Neural cell (in vitro differentiated cells): ENCODE results near the gene PAN2.

Experiments
- EZH2 ChIP-seq: fragments of 200-600, 300-800 bp; shearing (Covaris generic), sonication (generic); IDR thresholded peaks from 2 replicates; pipeline ENCODE4 v1.6.1; 2014; ENCODE audit warnings: antibody characterized with exemption, low read length, borderline replicate concordance, mild to moderate bottlenecking; ENCODE audit not compliant: insufficient read depth, poor library complexity, severe bottlenecking
- SMC3 ChIP-seq: fragments of 450-650 bp; conservative IDR thresholded peaks from 2 replicates; pipeline ENCODE4 v1.6.1; 2014; ENCODE audit warnings: antibody characterized with exemption, mild to moderate bottlenecking, moderate library complexity; ENCODE audit not compliant: poor library complexity
- TAF1 ChIP-seq: IDR thresholded peaks from 2 replicates; pipeline ENCODE4 v1.6.1; 2012; ENCODE audit warnings: low read depth
- TF ChIP-seq, protein P1 (sequence below): fragments of 450-650 bp; IDR thresholded peaks from 2 replicates; pipeline ENCODE4 v1.5.1; 2014; ENCODE audit warnings: antibody characterized with exemption, mild to moderate bottlenecking, moderate library complexity; ENCODE audit not compliant: poor library complexity, severe bottlenecking

DNA sequence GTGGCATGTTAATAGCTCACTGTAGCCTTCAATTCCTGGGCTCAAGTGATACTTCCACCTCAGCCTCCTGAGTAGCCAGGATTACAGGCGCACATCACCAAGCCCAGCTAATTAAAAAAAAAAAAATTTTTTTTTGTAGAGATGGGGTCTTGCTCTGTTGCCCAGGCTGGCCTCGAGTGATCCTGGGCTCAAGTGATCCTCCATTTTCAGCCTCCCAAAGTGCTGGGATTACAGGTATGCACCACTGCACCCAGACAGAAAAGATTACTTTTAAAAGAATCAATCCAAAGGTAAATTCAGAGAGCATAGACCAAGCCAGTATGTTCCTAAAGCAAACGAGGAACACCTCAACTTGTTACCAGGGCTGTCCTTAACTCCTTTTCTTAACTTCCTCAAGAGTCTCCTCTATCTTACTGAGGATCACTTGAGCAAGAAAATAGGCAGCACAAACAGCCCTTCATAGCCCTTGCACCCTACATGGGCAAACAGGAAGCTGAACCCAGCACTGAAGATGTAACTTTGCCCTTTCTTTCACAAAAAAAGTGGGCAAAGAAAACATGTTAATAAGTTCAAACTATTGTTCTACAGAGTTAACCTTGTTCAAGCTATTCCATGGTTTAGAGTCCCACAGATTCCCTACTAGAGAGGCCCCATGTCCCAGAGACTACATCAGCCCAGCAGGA lies 45.0 kb downstream of the PAN2 start:
- TF ChIP-seq, protein P1, sequence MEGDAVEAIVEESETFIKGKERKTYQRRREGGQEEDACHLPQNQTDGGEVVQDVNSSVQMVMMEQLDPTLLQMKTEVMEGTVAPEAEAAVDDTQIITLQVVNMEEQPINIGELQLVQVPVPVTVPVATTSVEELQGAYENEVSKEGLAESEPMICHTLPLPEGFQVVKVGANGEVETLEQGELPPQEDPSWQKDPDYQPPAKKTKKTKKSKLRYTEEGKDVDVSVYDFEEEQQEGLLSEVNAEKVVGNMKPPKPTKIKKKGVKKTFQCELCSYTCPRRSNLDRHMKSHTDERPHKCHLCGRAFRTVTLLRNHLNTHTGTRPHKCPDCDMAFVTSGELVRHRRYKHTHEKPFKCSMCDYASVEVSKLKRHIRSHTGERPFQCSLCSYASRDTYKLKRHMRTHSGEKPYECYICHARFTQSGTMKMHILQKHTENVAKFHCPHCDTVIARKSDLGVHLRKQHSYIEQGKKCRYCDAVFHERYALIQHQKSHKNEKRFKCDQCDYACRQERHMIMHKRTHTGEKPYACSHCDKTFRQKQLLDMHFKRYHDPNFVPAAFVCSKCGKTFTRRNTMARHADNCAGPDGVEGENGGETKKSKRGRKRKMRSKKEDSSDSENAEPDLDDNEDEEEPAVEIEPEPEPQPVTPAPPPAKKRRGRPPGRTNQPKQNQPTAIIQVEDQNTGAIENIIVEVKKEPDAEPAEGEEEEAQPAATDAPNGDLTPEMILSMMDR = no peak
- no peak for TF ChIP-seq EZH2
- TF ChIP-seq SMC3 = no peak
- TF ChIP-seq TAF1 = no peak
